ENCODE measurements around the gene SLCO3A1.

The SLCO3A1 gene

GRCh38 chr15:92098869-92099268 lies 245.4 kb downstream of the SLCO3A1 start:
- no peaks in the 10 kb centered on the region for H3K79me2 ChIP-seq (ENCODE audit: low read length)
- H3K36me3 ChIP-seq (replicated peaks; ENCODE audit: low read depth, low read length): no peaks in the 10 kb centered on the region
- no peak overlapping the region for H2AFZ ChIP-seq (ENCODE audit: low read depth, low read length)
- no peak overlapping the region for H3K4me2 ChIP-seq (ENCODE audit: low read length)
- TF ChIP-seq CTCF (IDR thresholded peaks at IDR 0.05; ENCODE audit: low read depth, low read length) (no peak), EZH2phosphoT487 (IDR thresholded peaks at IDR 0.05; ENCODE audit: low read depth) (no peak)
- H3K9ac ChIP-seq (ENCODE audit: low read length): no peak overlapping the region
- H3K4me3 ChIP-seq (ENCODE audit: low read length): no peak overlapping the region
- no peak overlapping the region for H3K27ac ChIP-seq (ENCODE audit: low read length)
- H3K4me1 ChIP-seq (ENCODE audit: low read length): peaks cover 52% of the 10 kb centered on the region
- no peaks in the 10 kb centered on the region for H4K20me1 ChIP-seq (ENCODE audit: insufficient read depth, low read length)
- H3K9me3 ChIP-seq (ENCODE audit: insufficient read depth, low read length): no peaks in the 10 kb centered on the region
- peaks cover 3% of the 10 kb centered on the region; the same call in 1 of the 2 replicates for H3K27me3 ChIP-seq (ENCODE audit: low read depth, low read length)

GRCh38 chr15:92100301-92100700 lies 246.8 kb downstream of the SLCO3A1 start:
- Histone ChIP-seq H3K9ac (ENCODE audit: low read length) (no peak overlapping the region), H3K27ac (ENCODE audit: low read length) (no peak overlapping the region)

GRCh38 chr15:92100751-92101150 lies 247.2 kb downstream of the SLCO3A1 start:
- Histone ChIP-seq H3K4me2 (ENCODE audit: low read length) (no peak overlapping the region), H3K4me1 (ENCODE audit: low read length) (peaks cover 45% of the 10 kb centered on the region), H3K27me3 (ENCODE audit: low read depth, low read length) (peaks cover 8% of the 10 kb centered on the region; the same call in 1 of the 2 replicates), H2AFZ (ENCODE audit: low read depth, low read length) (no peak overlapping the region), H3K9me3 (ENCODE audit: insufficient read depth, low read length) (no peaks in the 10 kb centered on the region), H3K9ac (ENCODE audit: low read length) (no peak overlapping the region), H3K4me3 (ENCODE audit: low read length) (no peak overlapping the region), H3K79me2 (ENCODE audit: low read length) (no peaks in the 10 kb centered on the region), H3K27ac (ENCODE audit: low read length) (no peak overlapping the region), H3K36me3 (replicated peaks; ENCODE audit: low read depth, low read length) (no peaks in the 10 kb centered on the region), H4K20me1 (ENCODE audit: insufficient read depth, low read length) (no peaks in the 10 kb centered on the region)
- TF ChIP-seq CTCF (IDR thresholded peaks at IDR 0.05; ENCODE audit: low read depth, low read length) (no peak), EZH2phosphoT487 (IDR thresholded peaks at IDR 0.05; ENCODE audit: low read depth) (no peak)

More at GRCh38 chr15:92100301-92100700, 246.8 kb downstream of the SLCO3A1 start:
- Histone ChIP-seq H4K20me1 (ENCODE audit: insufficient read depth, low read length) (no peaks in the 10 kb centered on the region), H3K4me3 (ENCODE audit: low read length) (no peak overlapping the region), H3K4me2 (ENCODE audit: low read length) (no peak overlapping the region), H3K4me1 (ENCODE audit: low read length) (peaks cover 50% of the 10 kb centered on the region), H2AFZ (ENCODE audit: low read depth, low read length) (no peak overlapping the region), H3K79me2 (ENCODE audit: low read length) (no peaks in the 10 kb centered on the region), H3K9me3 (ENCODE audit: insufficient read depth, low read length) (no peaks in the 10 kb centered on the region), H3K36me3 (replicated peaks; ENCODE audit: low read depth, low read length) (no peaks in the 10 kb centered on the region), H3K27me3 (ENCODE audit: low read depth, low read length) (peaks cover 4% of the 10 kb centered on the region; the same call in 1 of the 2 replicates)
- no peak for TF ChIP-seq CTCF (IDR thresholded peaks at IDR 0.05; ENCODE audit: low read depth, low read length)
- TF ChIP-seq EZH2phosphoT487 (IDR thresholded peaks at IDR 0.05; ENCODE audit: low read depth): no peak

GRCh38 chr15:92101708-92102394 lies 248.3 kb downstream of the SLCO3A1 start:
- no peak for TF ChIP-seq CTCF (IDR thresholded peaks at IDR 0.05; ENCODE audit: low read depth, low read length)
- no peak for TF ChIP-seq EZH2phosphoT487 (IDR thresholded peaks at IDR 0.05; ENCODE audit: low read depth)
- Histone ChIP-seq H3K27me3 (ENCODE audit: low read depth, low read length) (peaks cover 14% of the 10 kb centered on the region; the same call in 1 of the 2 replicates), H3K9me3 (ENCODE audit: insufficient read depth, low read length) (no peaks in the 10 kb centered on the region), H3K36me3 (replicated peaks; ENCODE audit: low read depth, low read length) (no peaks in the 10 kb centered on the region), H2AFZ (ENCODE audit: low read depth, low read length) (peak overlapping the region; percentile 22; the same call in 1 of the 2 replicates), H3K4me3 (ENCODE audit: low read length) (peak overlapping the region; percentile 52), H4K20me1 (ENCODE audit: insufficient read depth, low read length) (no peaks in the 10 kb centered on the region), H3K79me2 (ENCODE audit: low read length) (no peaks in the 10 kb centered on the region), H3K4me2 (ENCODE audit: low read length) (peak overlapping the region; percentile 84), H3K4me1 (ENCODE audit: low read length) (peaks cover 40% of the 10 kb centered on the region), H3K9ac (ENCODE audit: low read length) (peak overlapping the region; percentile 35; the same call in 1 of the 2 replicates), H3K27ac (ENCODE audit: low read length) (peak overlapping the region; percentile 66)
